Suprapubic skin (tissue), 3 donors: ENCODE results near the gene AOC2.

Source experiments
- POLR2A ChIP-seq, 2 donors: fragments of 450-650 bp; IDR thresholded peaks; one replicate each; pipeline ENCODE4 v1.6.1; 2017; ENCODE audit warnings: antibody characterized with exemption in 2 of 2, mild to moderate bottlenecking in 2 of 2, moderate library complexity in 2 of 2
- TF ChIP-seq, protein P1 (sequence below), 2 donors: fragments of 200-600 bp in 1 of 2; fragments of 450-650 bp in 1 of 2; sonication (generic) in 1 of 2; IDR thresholded peaks; one replicate each; pipeline ENCODE4 v1.5.1; 2016 to 2019; ENCODE audit warnings: antibody characterized with exemption in 2 of 2, mild to moderate bottlenecking in 1 of 2, moderate library complexity in 1 of 2

GRCh38 chr17:42798011-42798382 lies 46.4 kb upstream of the AOC2 start:
- no peak for TF ChIP-seq POLR2A (IDR thresholded peaks at IDR 0.05)
- TF ChIP-seq, protein P1, sequence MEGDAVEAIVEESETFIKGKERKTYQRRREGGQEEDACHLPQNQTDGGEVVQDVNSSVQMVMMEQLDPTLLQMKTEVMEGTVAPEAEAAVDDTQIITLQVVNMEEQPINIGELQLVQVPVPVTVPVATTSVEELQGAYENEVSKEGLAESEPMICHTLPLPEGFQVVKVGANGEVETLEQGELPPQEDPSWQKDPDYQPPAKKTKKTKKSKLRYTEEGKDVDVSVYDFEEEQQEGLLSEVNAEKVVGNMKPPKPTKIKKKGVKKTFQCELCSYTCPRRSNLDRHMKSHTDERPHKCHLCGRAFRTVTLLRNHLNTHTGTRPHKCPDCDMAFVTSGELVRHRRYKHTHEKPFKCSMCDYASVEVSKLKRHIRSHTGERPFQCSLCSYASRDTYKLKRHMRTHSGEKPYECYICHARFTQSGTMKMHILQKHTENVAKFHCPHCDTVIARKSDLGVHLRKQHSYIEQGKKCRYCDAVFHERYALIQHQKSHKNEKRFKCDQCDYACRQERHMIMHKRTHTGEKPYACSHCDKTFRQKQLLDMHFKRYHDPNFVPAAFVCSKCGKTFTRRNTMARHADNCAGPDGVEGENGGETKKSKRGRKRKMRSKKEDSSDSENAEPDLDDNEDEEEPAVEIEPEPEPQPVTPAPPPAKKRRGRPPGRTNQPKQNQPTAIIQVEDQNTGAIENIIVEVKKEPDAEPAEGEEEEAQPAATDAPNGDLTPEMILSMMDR (IDR thresholded peaks at IDR 0.05), result no peak
